OCI-LY1 (cell line): ENCODE data around the gene ETV5.

Source experiments
- EZH2 ChIP-seq: fragments of 200-600 bp; sonication (generic), shearing (Covaris generic); IDR thresholded peaks from 2 replicates; pipeline ENCODE4 v1.8.0; 2017; ENCODE audit warnings: borderline replicate concordance, mixed run types, mild to moderate bottlenecking, antibody characterized with exemption, low read length, moderate library complexity, mixed read lengths
- TF ChIP-seq, protein P1 (sequence below): fragments of 200-600 bp; sonication (generic), shearing (Covaris generic); IDR thresholded peaks from 2 replicates; pipeline ENCODE4 v1.5.1; 2017; ENCODE audit warnings: mild to moderate bottlenecking, antibody characterized with exemption, low read length, moderate library complexity, mixed read lengths

- TF ChIP-seq, protein P1, sequence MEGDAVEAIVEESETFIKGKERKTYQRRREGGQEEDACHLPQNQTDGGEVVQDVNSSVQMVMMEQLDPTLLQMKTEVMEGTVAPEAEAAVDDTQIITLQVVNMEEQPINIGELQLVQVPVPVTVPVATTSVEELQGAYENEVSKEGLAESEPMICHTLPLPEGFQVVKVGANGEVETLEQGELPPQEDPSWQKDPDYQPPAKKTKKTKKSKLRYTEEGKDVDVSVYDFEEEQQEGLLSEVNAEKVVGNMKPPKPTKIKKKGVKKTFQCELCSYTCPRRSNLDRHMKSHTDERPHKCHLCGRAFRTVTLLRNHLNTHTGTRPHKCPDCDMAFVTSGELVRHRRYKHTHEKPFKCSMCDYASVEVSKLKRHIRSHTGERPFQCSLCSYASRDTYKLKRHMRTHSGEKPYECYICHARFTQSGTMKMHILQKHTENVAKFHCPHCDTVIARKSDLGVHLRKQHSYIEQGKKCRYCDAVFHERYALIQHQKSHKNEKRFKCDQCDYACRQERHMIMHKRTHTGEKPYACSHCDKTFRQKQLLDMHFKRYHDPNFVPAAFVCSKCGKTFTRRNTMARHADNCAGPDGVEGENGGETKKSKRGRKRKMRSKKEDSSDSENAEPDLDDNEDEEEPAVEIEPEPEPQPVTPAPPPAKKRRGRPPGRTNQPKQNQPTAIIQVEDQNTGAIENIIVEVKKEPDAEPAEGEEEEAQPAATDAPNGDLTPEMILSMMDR, result no peak
- TF ChIP-seq EZH2, result no peak
These were observed 59.9 kb downstream of the ETV5 start for GRCh38 chr3:186049001-186049400.
